Activated naive CD4-positive, alpha-beta T cell treated with anti-CD3 and anti-CD28 coated beads for 36 hours (primary cell): ENCODE measurements around the gene OLA1. TPM values are rescaled to one million over a fixed set of nuclear protein-coding genes. Genes with fewer than 3 reads are reported as not detected.

Source experiments
- CTCF ChIA-PET: fragments of 350-600 bp; sonication (Branson Sonifier 250); formaldehyde crosslinking; loops from one replicate; lab custom pipeline; 2021; ENCODE audit warnings: antibody characterized with exemption; lab: Charles Lee
- DNase-seq: peaks from one replicate; pipeline ENCODE4 v3.0.0-alpha.2; 2020
- H3K27ac Mint-ChIP-seq: one replicate; pipeline ENCODE4 v1.8.0; 2021; ENCODE audit warnings: mild to moderate bottlenecking, mixed read lengths
- H3K27me3 Mint-ChIP-seq: one replicate; pipeline ENCODE4 v1.8.0; 2021; ENCODE audit warnings: low read depth, mixed read lengths
- H3K36me3 Mint-ChIP-seq: one replicate; pipeline ENCODE4 v1.8.0; 2021; ENCODE audit warnings: low read depth, mixed read lengths
- H3K4me1 Mint-ChIP-seq: one replicate; pipeline ENCODE4 v1.8.0; 2021; ENCODE audit warnings: low read depth, mixed read lengths
- H3K4me3 Mint-ChIP-seq: one replicate; pipeline ENCODE4 v1.8.0; 2021; ENCODE audit warnings: mild to moderate bottlenecking, moderate library complexity, mixed read lengths
- H3K9me3 Mint-ChIP-seq: one replicate; pipeline ENCODE4 v1.8.0; 2021; ENCODE audit warnings: mixed read lengths
- intact Hi-C: fragments of 100-400 bp; cut with micrococcal nuclease; formaldehyde crosslinking; loops from one replicate; pipeline ENCODE4 v1.15.1; 2023
- total RNA-seq, 2 experiments: library from RNA; stranded (reverse); gene quantifications; one replicate each; pipeline ENCODE4 v1.2.3, GENCODE V29; 2021

OLA1 gene
- total RNA-seq, 2 experiments from 2014 or later = 140 to 142 TPM

DNA sequence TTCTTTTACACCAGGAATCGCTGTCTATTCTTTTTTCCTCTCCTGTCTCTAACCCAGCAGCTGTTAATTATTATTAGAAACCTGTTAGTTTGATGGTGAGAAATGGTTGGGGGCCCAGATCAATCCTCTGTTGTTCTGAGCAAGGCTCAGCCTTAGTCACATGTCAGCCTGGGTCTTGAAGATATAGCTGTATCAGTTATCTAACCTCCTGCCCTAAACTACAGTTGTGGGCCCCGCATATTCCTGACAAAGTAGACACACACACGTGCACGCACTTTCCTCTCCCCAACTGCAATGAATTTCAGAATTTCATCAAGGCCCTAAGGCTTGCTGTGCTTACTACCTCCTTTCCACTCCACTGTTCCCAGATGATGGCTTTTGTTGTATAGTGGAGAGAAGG lies 54.6 kb downstream of the OLA1 start:
- no peak for DNase-seq
- peaks cover 1% of the 10 kb centered on the region for H3K36me3 Mint-ChIP-seq
- no peak overlapping the region for H3K4me3 Mint-ChIP-seq
- intact Hi-C loops = no loop called here
- H3K9me3 Mint-ChIP-seq = no peaks in the 10 kb centered on the region
- peaks cover 7% of the 10 kb centered on the region for H3K4me1 Mint-ChIP-seq
- no peaks in the 10 kb centered on the region for H3K27me3 Mint-ChIP-seq
- CTCF ChIA-PET = no interaction called here
- no peak overlapping the region for H3K27ac Mint-ChIP-seq

DNA sequence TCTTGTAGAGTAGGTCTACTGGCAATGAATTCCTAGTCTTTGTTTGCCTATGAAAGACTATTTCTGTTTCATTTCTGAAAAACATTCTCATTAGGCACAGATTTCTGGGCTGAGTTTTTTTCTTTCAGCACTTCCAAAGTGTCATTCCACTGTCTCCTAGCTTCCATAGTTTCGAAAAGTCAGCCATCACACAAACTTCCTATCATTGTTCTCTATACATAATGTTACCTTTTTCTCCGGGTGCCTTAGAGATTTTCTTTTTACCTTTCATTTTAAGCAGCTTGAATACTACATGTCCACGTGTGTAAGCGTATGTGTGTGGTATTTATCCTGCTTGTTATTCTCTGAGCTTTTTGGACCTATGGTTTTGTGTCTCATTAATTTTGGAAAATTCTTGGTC lies 55.7 kb downstream of the OLA1 start:
- no peak overlapping the region for H3K27ac Mint-ChIP-seq
- CTCF ChIA-PET = no interaction called here
- DNase-seq = no peak
- H3K27me3 Mint-ChIP-seq = no peaks in the 10 kb centered on the region
- H3K4me3 Mint-ChIP-seq = no peak overlapping the region
- no peaks in the 10 kb centered on the region for H3K9me3 Mint-ChIP-seq
- peaks cover 7% of the 10 kb centered on the region for H3K4me1 Mint-ChIP-seq
- intact Hi-C loops = no loop called here
- peaks cover 1% of the 10 kb centered on the region for H3K36me3 Mint-ChIP-seq

GRCh38 chr2:174191342-174192074 lies 56.8 kb downstream of the OLA1 start:
- DNase-seq = no peak
- CTCF ChIA-PET = no interaction called here

DNA sequence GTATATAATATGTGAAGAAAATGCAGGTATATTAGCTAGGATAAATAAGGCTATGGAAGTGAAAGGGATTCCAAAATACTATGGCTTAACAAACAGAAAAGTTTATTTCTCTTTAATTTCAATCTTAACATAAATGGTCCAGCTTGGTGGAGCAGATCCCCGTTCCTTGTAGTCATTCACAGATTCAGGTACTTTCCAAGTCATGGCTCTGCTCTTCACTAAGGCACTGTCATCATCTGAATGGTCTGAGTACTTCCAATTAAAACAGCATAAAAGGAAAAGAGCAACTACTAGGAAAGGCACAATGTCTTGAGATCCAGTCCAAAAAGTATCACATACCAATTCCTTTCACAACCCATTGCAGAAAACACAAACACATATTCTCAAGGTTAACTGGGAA lies 63.4 kb downstream of the OLA1 start:
- no peak overlapping the region for H3K4me3 Mint-ChIP-seq
- intact Hi-C loops = no loop called here
- CTCF ChIA-PET = no interaction called here
- peaks cover 15% of the 10 kb centered on the region for H3K36me3 Mint-ChIP-seq
- H3K9me3 Mint-ChIP-seq = no peaks in the 10 kb centered on the region
- no peaks in the 10 kb centered on the region for H3K27me3 Mint-ChIP-seq
- DNase-seq = no peak
- H3K27ac Mint-ChIP-seq = no peak overlapping the region
- peaks cover 7% of the 10 kb centered on the region for H3K4me1 Mint-ChIP-seq

More at GRCh38 chr2:174191342-174192074, 56.8 kb downstream of the OLA1 start:
- Mint-ChIP-seq H3K27ac (no peak overlapping the region), H3K27me3 (no peaks in the 10 kb centered on the region), H3K4me3 (no peak overlapping the region), H3K4me1 (peaks cover 7% of the 10 kb centered on the region), H3K36me3 (no peaks in the 10 kb centered on the region), H3K9me3 (no peaks in the 10 kb centered on the region)
- intact Hi-C loops = no loop called here

DNA sequence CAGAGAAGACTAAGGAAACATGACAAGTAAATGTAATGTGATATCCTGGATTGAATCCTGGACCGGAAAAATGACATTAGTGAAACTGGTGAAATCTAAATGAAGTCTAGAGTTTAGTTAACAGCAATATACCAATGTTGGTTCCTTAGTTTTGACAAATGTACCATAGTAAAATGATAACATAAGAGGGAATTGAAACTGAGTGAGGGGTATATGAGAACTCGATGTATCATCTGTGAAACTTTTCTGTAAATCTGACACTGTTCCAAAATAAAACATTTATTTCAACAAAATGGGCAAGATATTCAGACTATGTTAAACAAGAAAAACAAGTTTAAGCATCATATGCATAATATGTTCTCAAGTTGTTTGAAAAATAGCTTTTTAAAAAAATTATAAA lies 63.8 kb downstream of the OLA1 start:
- Mint-ChIP-seq H3K27ac (no peak overlapping the region), H3K27me3 (no peaks in the 10 kb centered on the region), H3K36me3 (peaks cover 15% of the 10 kb centered on the region), H3K4me3 (no peak overlapping the region), H3K4me1 (peaks cover 4% of the 10 kb centered on the region), H3K9me3 (no peaks in the 10 kb centered on the region)
- CTCF ChIA-PET = no interaction called here
- no peak for DNase-seq
- intact Hi-C loops = no loop called here

DNA sequence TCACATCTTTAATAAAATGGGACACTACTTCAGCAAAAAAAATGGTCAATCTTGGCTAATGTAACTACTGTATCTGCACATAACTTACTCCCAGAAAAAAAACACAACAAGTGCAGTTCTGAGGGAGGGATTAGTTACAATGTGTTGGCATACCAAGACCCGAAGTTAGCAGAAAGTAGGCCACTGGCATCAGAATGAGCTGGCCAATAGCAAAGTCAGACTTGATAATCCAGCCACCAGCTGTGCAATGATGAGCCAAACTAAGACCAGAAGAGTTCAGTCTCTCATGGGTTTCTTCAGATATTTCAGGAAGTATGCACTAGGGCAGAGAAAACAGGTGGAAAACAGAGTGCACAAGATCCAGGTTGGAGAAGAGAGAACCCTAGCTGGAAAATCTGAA lies 65.3 kb downstream of the OLA1 start:
- peaks cover 17% of the 10 kb centered on the region for H3K36me3 Mint-ChIP-seq
- no peak for DNase-seq
- no peaks in the 10 kb centered on the region for H3K9me3 Mint-ChIP-seq
- H3K4me3 Mint-ChIP-seq = no peak overlapping the region
- intact Hi-C loops = no loop called here
- H3K4me1 Mint-ChIP-seq = no peaks in the 10 kb centered on the region
- CTCF ChIA-PET = no interaction called here
- no peaks in the 10 kb centered on the region for H3K27me3 Mint-ChIP-seq
- H3K27ac Mint-ChIP-seq = no peak overlapping the region

DNA sequence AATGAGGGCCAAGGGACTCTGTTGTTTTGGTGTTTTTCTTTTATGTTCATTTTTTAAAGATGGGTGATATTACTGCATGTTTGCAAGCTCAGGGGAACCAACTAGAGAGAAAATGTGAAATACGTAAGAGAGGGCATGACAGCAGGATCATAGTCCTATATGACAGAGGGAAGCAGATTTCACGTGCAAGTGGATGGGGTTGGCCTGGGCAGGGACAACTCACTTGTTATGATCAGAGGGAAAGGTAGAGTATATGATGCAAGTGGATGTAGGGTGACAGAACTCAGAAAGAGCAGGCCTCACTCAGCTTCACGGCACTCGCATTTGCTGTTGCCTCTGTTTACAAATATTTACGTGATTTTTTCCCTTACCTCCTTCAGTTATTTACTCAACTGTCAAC lies 67.0 kb downstream of the OLA1 start:
- Mint-ChIP-seq H3K27ac (no peak overlapping the region), H3K4me3 (no peak overlapping the region), H3K36me3 (peaks cover 23% of the 10 kb centered on the region), H3K27me3 (no peaks in the 10 kb centered on the region), H3K4me1 (no peaks in the 10 kb centered on the region), H3K9me3 (peaks cover 3% of the 10 kb centered on the region)
- CTCF ChIA-PET = no interaction called here
- DNase-seq = no peak
- intact Hi-C loops = no loop called here

DNA sequence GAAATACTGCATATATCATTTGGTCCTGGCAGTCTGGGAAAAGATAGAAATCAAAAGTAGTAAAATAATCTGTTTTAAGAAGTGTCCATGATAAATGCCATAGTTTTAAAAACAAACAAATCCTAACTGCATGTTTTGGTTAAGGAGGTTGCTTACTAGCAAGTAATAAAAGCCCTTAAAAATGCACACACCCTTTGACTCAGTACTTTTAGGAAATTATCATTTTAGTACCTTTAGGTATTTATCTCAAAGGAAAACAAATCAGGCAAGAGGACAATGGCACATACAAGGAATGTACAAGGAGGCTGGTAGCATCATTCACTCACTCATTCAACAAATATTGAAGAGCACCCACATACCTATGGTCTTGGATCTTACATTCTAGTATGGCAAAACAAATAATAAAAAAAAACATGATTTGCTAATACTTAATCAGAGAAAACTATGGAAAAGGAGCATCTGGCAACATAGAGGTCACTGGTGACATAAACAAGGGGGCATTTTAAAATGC lies 67.6 kb downstream of the OLA1 start:
- CTCF ChIA-PET = no interaction called here
- no peak for DNase-seq
- Mint-ChIP-seq H3K4me3 (no peak overlapping the region), H3K4me1 (no peaks in the 10 kb centered on the region), H3K27me3 (no peaks in the 10 kb centered on the region), H3K9me3 (peaks cover 4% of the 10 kb centered on the region), H3K36me3 (peaks cover 23% of the 10 kb centered on the region), H3K27ac (no peak overlapping the region)
- intact Hi-C loops = no loop called here

- no peak for DNase-seq
- Mint-ChIP-seq H3K27me3 (no peaks in the 10 kb centered on the region), H3K4me3 (no peak overlapping the region)
Observed at GRCh38 chr2:174180165-174180724, 68.1 kb downstream of the OLA1 start.

DNA sequence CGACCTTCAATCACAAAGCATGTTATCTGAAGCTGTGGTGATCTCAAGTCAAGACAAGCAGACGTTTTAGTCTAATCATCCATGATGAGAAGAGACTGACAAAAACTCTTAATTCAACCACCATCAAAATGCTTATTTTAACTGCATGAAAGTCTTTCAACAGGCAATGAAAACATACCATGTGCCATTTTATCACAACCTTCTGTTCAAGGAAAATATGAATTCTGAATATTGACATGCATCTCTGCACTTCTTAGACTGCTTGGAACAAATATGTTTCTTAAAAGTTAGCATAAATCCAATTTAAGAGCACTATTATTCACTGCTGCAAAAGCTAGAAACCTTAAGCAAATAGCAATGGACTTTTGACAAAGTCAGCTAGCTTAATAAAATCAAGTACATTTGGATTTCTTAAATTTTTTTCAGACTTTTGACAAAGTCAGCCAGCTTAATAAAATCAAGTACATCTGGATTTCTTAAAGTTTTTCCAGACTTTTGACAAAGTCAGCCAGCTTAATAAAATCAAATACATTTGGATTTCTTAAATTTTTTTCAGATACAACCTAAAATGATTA lies 70.9 kb downstream of the OLA1 start:
- H3K4me1 Mint-ChIP-seq = no peaks in the 10 kb centered on the region
- H3K4me3 Mint-ChIP-seq = no peak overlapping the region
- CTCF ChIA-PET = interaction anchor here (1.1 kb wide), 1 partner anchor 11 kb away, joined by 3 read pairs; no protein-coding TSS in a partner anchor
- H3K9me3 Mint-ChIP-seq = peaks cover 15% of the 10 kb centered on the region
- H3K27me3 Mint-ChIP-seq = no peaks in the 10 kb centered on the region
- H3K27ac Mint-ChIP-seq = no peak overlapping the region
- intact Hi-C loops = no loop called here
- DNase-seq = no peak
- peaks cover 35% of the 10 kb centered on the region for H3K36me3 Mint-ChIP-seq

More at GRCh38 chr2:174180165-174180724, 68.1 kb downstream of the OLA1 start:
- intact Hi-C loops = no loop called here
- H3K9me3 Mint-ChIP-seq = peaks cover 5% of the 10 kb centered on the region
- no peaks in the 10 kb centered on the region for H3K4me1 Mint-ChIP-seq
- H3K36me3 Mint-ChIP-seq = peaks cover 24% of the 10 kb centered on the region
- no peak overlapping the region for H3K27ac Mint-ChIP-seq
- CTCF ChIA-PET = no interaction called here

DNA sequence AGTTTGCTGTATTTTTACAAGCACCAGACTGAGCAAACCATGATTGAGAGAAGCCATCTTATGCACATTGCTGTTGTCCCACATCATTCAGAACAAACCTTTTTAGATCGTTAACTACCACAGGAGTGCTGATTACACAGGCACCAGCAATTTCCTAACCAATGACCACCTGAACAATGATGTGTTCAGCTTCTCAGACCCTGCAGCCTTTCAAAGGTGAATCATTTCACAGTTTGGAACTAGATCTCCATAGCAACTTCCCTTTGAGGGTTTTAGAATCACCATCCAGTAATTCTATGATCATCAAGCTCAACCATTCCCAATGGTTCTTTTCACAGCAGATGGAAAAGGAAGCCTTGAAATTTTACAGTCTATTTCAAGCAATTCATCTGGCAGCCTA lies 71.4 kb downstream of the OLA1 start:
- Mint-ChIP-seq H3K27me3 (no peaks in the 10 kb centered on the region), H3K36me3 (peaks cover 39% of the 10 kb centered on the region), H3K27ac (no peak overlapping the region), H3K9me3 (peaks cover 19% of the 10 kb centered on the region), H3K4me3 (no peak overlapping the region), H3K4me1 (no peaks in the 10 kb centered on the region)
- intact Hi-C loops = no loop called here
- no peak for DNase-seq
- CTCF ChIA-PET = no interaction called here

- peaks cover 24% of the 10 kb centered on the region for H3K9me3 Mint-ChIP-seq
- no peak overlapping the region for H3K4me3 Mint-ChIP-seq
- CTCF ChIA-PET = interaction anchor here (0.7 kb wide), 1 partner anchor 64 kb away, joined by 3 read pairs; no protein-coding TSS in a partner anchor
- no peak for DNase-seq
- no peaks in the 10 kb centered on the region for H3K27me3 Mint-ChIP-seq
- H3K4me1 Mint-ChIP-seq = no peaks in the 10 kb centered on the region
- H3K36me3 Mint-ChIP-seq = peaks cover 41% of the 10 kb centered on the region
- H3K27ac Mint-ChIP-seq = no peak overlapping the region
- intact Hi-C loops = no loop called here
Observed at GRCh38 chr2:174174741-174175140, 73.6 kb downstream of the OLA1 start.
